SK-N-SH (cell line): ENCODE data around the gene LMAN1. TPM values are rescaled to one million over a fixed set of nuclear protein-coding genes. Genes with fewer than 3 reads are reported as not detected.

Experiments
- CTCF ChIA-PET: fragments of 300-600, 350-600 bp; formaldehyde crosslinking; extraction: SDS; loops from one replicate; lab custom pipeline; 2021; lab: Yijun Ruan, JAX
- POLR2A ChIA-PET: fragments of 350-600 bp; sonication (Branson Sonifier 250); formaldehyde crosslinking; extraction: SDS; loops from one replicate; lab custom pipeline; 2020; ENCODE audit warnings: antibody characterized with exemption, inconsistent platforms; lab: Yijun Ruan, JAX
- DNase-seq: peaks from one replicate; pipeline ENCODE4 v3.0.0; 2012
- H2AFZ ChIP-seq: fragments of 200-600 bp; sonication (generic); 2 replicates; pipeline ENCODE4 v1.8.1; 2016; ENCODE audit warnings: antibody characterized with exemption, mild to moderate bottlenecking, low read depth
- H3F3A ChIP-seq: fragments of 200-600 bp; sonication (generic); replicated peaks from 2 replicates; pipeline ENCODE3; 2016; ENCODE audit warnings: antibody characterized with exemption, mild to moderate bottlenecking; ENCODE audit not compliant: insufficient read depth
- H3K27ac ChIP-seq, 2 experiments: fragments of 200-500 bp in 1 of 2; fragments of 200-600 bp in 1 of 2; sonication (Bioruptor generic) in 1 of 2; sonication (generic), shearing (Covaris generic) in 1 of 2; 2 replicates each; pipeline versions ENCODE4 v1.5.1 to v1.6.1; 2014 to 2016; ENCODE audit warnings: low read depth in 2 of 2, inconsistent platforms in 1 of 2, low read length in 1 of 2, mild to moderate bottlenecking in 1 of 2, mixed read lengths in 1 of 2
- H3K27me3 ChIP-seq: fragments of 200-600 bp; sonication (generic), shearing (Covaris generic); 2 replicates; pipeline ENCODE4 v1.6.1; 2016; ENCODE audit warnings: mixed run types; ENCODE audit not compliant: insufficient read depth
- H3K36me3 ChIP-seq, 2 experiments: fragments of 200-500 bp in 1 of 2; fragments of 200-600 bp in 1 of 2; sonication (Bioruptor generic) in 1 of 2; sonication (generic) in 1 of 2; replicated peaks in 1 of 2; 2 replicates each; pipeline versions ENCODE3 to v1.5.1; 2014 to 2016; ENCODE audit warnings: low read length in 1 of 2, mild to moderate bottlenecking in 1 of 2; ENCODE audit not compliant: insufficient read depth in 2 of 2, control insufficient read depth in 1 of 2
- H3K4me1 ChIP-seq, 2 experiments: fragments of 200-500 bp in 1 of 2; fragments of 200-600 bp in 1 of 2; sonication (Bioruptor generic) in 1 of 2; sonication (generic), shearing (Covaris generic) in 1 of 2; 2 replicates each; pipeline versions ENCODE4 v1.5.1 to v1.6.1; 2014 to 2016; ENCODE audit warnings: low read depth in 1 of 2, low read length in 1 of 2, mixed run types in 1 of 2; ENCODE audit not compliant: insufficient read depth in 2 of 2, control insufficient read depth in 1 of 2
- H3K4me2 ChIP-seq: fragments of 200-600 bp; sonication (generic), shearing (Covaris generic); 2 replicates; pipeline ENCODE4 v1.6.1; 2017; ENCODE audit warnings: mixed run types
- H3K4me3 ChIP-seq, 2 experiments: fragments of 200-500 bp in 1 of 2; fragments of 200-600 bp in 1 of 2; sonication (Bioruptor generic) in 1 of 2; sonication (generic), shearing (Covaris generic) in 1 of 2; 2 replicates each; pipeline versions ENCODE4 v1.5.1 to v1.8.1; 2014 to 2016; ENCODE audit warnings: low read depth in 2 of 2, inconsistent platforms in 1 of 2, low read length in 1 of 2, mild to moderate bottlenecking in 1 of 2, mixed read lengths in 1 of 2, moderate library complexity in 1 of 2
- H3K79me2 ChIP-seq: fragments of 200-600 bp; sonication (generic); 2 replicates; pipeline ENCODE4 v1.8.1; 2017; ENCODE audit warnings: mild to moderate bottlenecking; ENCODE audit not compliant: insufficient read depth
- H3K9ac ChIP-seq: fragments of 200-600 bp; sonication (generic); 2 replicates; pipeline ENCODE4 v1.6.1; 2017; ENCODE audit warnings: mixed run types
- H3K9me2 ChIP-seq: fragments of 200-600 bp; sonication (generic); 2 replicates; pipeline ENCODE4 v1.6.1; 2017; ENCODE audit warnings: mixed run types
- H3K9me3 ChIP-seq: fragments of 200-600 bp; sonication (generic); 2 replicates; pipeline ENCODE4 v1.6.1; 2017; ENCODE audit warnings: mixed run types, mild to moderate bottlenecking, moderate library complexity
- H4K20me1 ChIP-seq: fragments of 200-600 bp; sonication (generic); 2 replicates; pipeline ENCODE4 v1.6.1; 2017; ENCODE audit warnings: mild to moderate bottlenecking, mixed run types; ENCODE audit not compliant: insufficient read depth
- CHD2 ChIP-seq: fragments of 150-350 bp; IDR thresholded peaks from 2 replicates; pipeline ENCODE4 v1.6.1; 2018; ENCODE audit warnings: low read length; ENCODE audit not compliant: partially characterized antibody
- ELF1 ChIP-seq: IDR thresholded peaks from 2 replicates; pipeline ENCODE4 v1.4.0; 2012
- FOSL2 ChIP-seq: IDR thresholded peaks from 2 replicates; pipeline ENCODE4 v1.4.0; 2012; ENCODE audit warnings: low read depth, mild to moderate bottlenecking, moderate library complexity, borderline replicate concordance
- GABPA ChIP-seq: IDR thresholded peaks from 2 replicates; pipeline ENCODE4 v1.4.0; 2012; ENCODE audit warnings: low read depth, mild to moderate bottlenecking
- GATA2 ChIP-seq: sonication (generic); formaldehyde crosslinking; IDR thresholded peaks from 2 replicates; pipeline ENCODE4 v1.5.0; 2020; ENCODE audit warnings: mild to moderate bottlenecking, missing genetic modification reagents
- IRF3 ChIP-seq: fragments of 150-350 bp; IDR thresholded peaks from 2 replicates; pipeline ENCODE4 v1.6.1; 2016; ENCODE audit warnings: mild to moderate bottlenecking, low read depth, low read length
- JUND ChIP-seq: IDR thresholded peaks from 2 replicates; pipeline ENCODE4 v1.4.0; 2012
- MAX ChIP-seq: IDR thresholded peaks from 2 replicates; pipeline ENCODE4 v1.4.0; 2012; ENCODE audit warnings: low read depth
- MEF2A ChIP-seq: IDR thresholded peaks from 2 replicates; pipeline ENCODE4 v1.4.0; 2012; ENCODE audit warnings: low read depth, borderline replicate concordance
- NFIC ChIP-seq: IDR thresholded peaks from 2 replicates; pipeline ENCODE4 v1.4.0; 2012; ENCODE audit warnings: borderline replicate concordance
- NRF1 ChIP-seq: IDR thresholded peaks from 2 replicates; pipeline ENCODE4 v1.6.1; 2012; ENCODE audit warnings: low read depth, mild to moderate bottlenecking, low read length
- SMC3 ChIP-seq: IDR thresholded peaks from 2 replicates; pipeline ENCODE4 v1.6.1; 2012; ENCODE audit warnings: low read depth, low read length, improper control_type of control experiment
- TAF1 ChIP-seq: IDR thresholded peaks from 2 replicates; pipeline ENCODE4 v1.6.1; 2012; ENCODE audit warnings: low read depth, mild to moderate bottlenecking, low read length, moderate library complexity, borderline replicate concordance
- TCF12 ChIP-seq: IDR thresholded peaks from 2 replicates; pipeline ENCODE4 v1.4.0; 2012
- TEAD4 ChIP-seq: IDR thresholded peaks from 2 replicates; pipeline ENCODE4 v1.4.0; 2012; ENCODE audit warnings: mild to moderate bottlenecking, borderline replicate concordance; ENCODE audit not compliant: insufficient read depth
- USF2 ChIP-seq: fragments of 150-350 bp; IDR thresholded peaks from 2 replicates; pipeline ENCODE4 v1.6.1; 2017; ENCODE audit warnings: antibody characterized with exemption, low read length, low read depth, borderline replicate concordance
- ZBTB33 ChIP-seq: IDR thresholded peaks from 2 replicates; pipeline ENCODE4 v1.4.0; 2012; ENCODE audit warnings: low read depth, borderline replicate concordance
- WGBS: methylation state at CpG from one replicate; pipeline ENCODE4 v1.1.6; 2017; ENCODE audit warnings: low lambda C conversion rate; 5-methylcytosine and 5-hydroxymethylcytosine counted together
- polyA plus RNA-seq, 3 experiments: library from polyadenylated mRNA; depleted of rRNA; stranded (reverse); fragments of >200 nt; gene quantifications; 2 replicates each; pipeline ENCODE4 v1.2.3, GENCODE V29; 2012
- TF ChIP-seq, protein P1 (sequence below): IDR thresholded peaks from 2 replicates; pipeline ENCODE4 v1.6.1; 2012; ENCODE audit warnings: mild to moderate bottlenecking, low read depth, low read length, moderate library complexity

Gene LMAN1
- polyA plus RNA-seq, 1 of the 3 experiments (the other 2 are of a cell fraction) = 43.4 TPM

DNA sequence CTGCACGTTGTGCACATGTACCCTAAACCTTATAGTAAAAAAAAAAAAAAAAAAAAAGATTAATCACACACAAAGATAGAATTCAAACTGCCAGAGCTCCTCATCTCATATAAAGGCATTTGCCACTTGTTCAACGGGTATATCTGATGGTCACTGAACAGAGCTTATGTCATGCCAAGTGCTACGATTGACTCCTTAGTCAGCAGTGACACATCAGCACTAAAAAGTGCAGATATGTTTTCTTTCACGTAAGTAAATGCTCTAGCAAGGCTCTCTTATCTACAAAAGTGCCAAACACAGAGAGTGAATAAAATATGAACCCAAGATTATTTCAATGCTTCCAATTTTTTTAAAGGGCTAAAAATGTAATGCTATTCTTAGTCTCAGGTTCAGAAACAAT, 1.1 kb downstream of the LMAN1 start:
- H3K27ac ChIP-seq = peak overlapping the region in 1 of 2 experiments; percentile 70; a peak in 2 of 4 replicates
- H3K27me3 ChIP-seq = no peaks in the 10 kb centered on the region
- H3K9me3 ChIP-seq = no peaks in the 10 kb centered on the region
- H3F3A ChIP-seq = peaks cover 3% of the 10 kb centered on the region
- ChIA-PET POLR2A (no interaction called here), CTCF (no interaction called here)
- peaks cover 53% of the 10 kb centered on the region for H3K79me2 ChIP-seq
- peak; percentile 41; the same call in 1 of the 2 replicates for TF ChIP-seq FOSL2
- no peak for TF ChIP-seq TEAD4
- H3K4me1 ChIP-seq = peaks cover 9 to 11% of the 10 kb centered on the region in 2 experiments; a peak in 3 of 4 replicates
- H2AFZ ChIP-seq = no peak overlapping the region
- peak overlapping the region; percentile 81 for H3K4me2 ChIP-seq
- peaks cover 2% of the 10 kb centered on the region; the same call in 1 of the 2 replicates for H3K9me2 ChIP-seq
- H4K20me1 ChIP-seq = peaks cover 27% of the 10 kb centered on the region
- H3K36me3 ChIP-seq = peaks cover 33 to 39% of the 10 kb centered on the region in 2 experiments
- peak overlapping the region; percentile 87 to 89 for H3K4me3 ChIP-seq
- WGBS = 8% methylated on average over 4 of the region's 4 CpGs
- H3K9ac ChIP-seq = peak overlapping the region; percentile 96
- DNase-seq = peak; percentile 8

DNA sequence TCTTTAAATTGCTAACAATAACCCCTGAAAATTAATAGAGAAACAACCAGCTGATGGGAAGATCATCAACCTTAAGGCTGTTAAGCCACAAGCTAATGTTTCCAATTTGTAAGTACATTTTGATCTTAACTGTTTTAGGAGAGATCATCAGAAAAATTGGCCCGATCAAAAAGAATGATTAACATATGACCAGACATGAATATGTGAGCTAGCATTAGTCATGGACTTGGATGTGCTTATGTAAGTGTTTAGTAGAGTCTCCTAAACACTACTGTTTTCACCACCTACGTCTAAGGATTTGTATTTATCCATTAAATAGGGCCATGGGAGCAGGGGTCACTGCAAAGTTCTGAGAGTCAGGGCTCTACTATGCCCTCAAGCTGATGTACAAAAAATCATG, 4.3 kb downstream of the LMAN1 start:
- peaks cover 5% of the 10 kb centered on the region for H3F3A ChIP-seq
- H3K4me3 ChIP-seq = no peak overlapping the region
- no peak for DNase-seq
- peaks cover 55% of the 10 kb centered on the region for H3K79me2 ChIP-seq
- no peaks in the 10 kb centered on the region for H3K27me3 ChIP-seq
- peaks cover 60 to 71% of the 10 kb centered on the region in 2 experiments for H3K36me3 ChIP-seq
- H3K4me2 ChIP-seq = no peak overlapping the region
- H3K4me1 ChIP-seq = peaks cover 9 to 11% of the 10 kb centered on the region in 2 experiments; a peak in 3 of 4 replicates
- H3K9ac ChIP-seq = no peak overlapping the region
- no peak overlapping the region for H3K27ac ChIP-seq
- ChIA-PET CTCF (interaction anchor here (1.1 to 2.4 kb wide), 3 partner anchors 41 to 469 kb away, joined by 3 to 7 read pairs (median 6); no protein-coding TSS in a partner anchor), POLR2A (no interaction called here)
- H4K20me1 ChIP-seq = peaks cover 27% of the 10 kb centered on the region
- peaks cover 2% of the 10 kb centered on the region; the same call in 1 of the 2 replicates for H3K9me2 ChIP-seq
- H2AFZ ChIP-seq = no peak overlapping the region
- no peaks in the 10 kb centered on the region for H3K9me3 ChIP-seq
- WGBS = 97% methylated on average over 2 of the region's 2 CpGs
- TF ChIP-seq NRF1 (no peak), CHD2 (no peak), ELF1 (no peak), IRF3 (no peak), MEF2A (no peak), SMC3 (no peak), MAX (no peak), TAF1 (no peak), ZBTB33 (no peak), GATA2 (CRISPR knock-in tag) (no peak), USF2 (no peak), GABPA (no peak), TCF12 (no peak), NFIC (no peak), JUND (no peak)
- TF ChIP-seq, protein P1, sequence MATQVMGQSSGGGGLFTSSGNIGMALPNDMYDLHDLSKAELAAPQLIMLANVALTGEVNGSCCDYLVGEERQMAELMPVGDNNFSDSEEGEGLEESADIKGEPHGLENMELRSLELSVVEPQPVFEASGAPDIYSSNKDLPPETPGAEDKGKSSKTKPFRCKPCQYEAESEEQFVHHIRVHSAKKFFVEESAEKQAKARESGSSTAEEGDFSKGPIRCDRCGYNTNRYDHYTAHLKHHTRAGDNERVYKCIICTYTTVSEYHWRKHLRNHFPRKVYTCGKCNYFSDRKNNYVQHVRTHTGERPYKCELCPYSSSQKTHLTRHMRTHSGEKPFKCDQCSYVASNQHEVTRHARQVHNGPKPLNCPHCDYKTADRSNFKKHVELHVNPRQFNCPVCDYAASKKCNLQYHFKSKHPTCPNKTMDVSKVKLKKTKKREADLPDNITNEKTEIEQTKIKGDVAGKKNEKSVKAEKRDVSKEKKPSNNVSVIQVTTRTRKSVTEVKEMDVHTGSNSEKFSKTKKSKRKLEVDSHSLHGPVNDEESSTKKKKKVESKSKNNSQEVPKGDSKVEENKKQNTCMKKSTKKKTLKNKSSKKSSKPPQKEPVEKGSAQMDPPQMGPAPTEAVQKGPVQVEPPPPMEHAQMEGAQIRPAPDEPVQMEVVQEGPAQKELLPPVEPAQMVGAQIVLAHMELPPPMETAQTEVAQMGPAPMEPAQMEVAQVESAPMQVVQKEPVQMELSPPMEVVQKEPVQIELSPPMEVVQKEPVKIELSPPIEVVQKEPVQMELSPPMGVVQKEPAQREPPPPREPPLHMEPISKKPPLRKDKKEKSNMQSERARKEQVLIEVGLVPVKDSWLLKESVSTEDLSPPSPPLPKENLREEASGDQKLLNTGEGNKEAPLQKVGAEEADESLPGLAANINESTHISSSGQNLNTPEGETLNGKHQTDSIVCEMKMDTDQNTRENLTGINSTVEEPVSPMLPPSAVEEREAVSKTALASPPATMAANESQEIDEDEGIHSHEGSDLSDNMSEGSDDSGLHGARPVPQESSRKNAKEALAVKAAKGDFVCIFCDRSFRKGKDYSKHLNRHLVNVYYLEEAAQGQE = no peak
